HG03064 (cell line): ENCODE results near the gene CTSA.
"Not testable (repeated sequence)": the region's sequence is repeated elsewhere in the genome, so short reads cannot be mapped to it uniquely, and the experiment has no call there.

Source experiments
- ATAC-seq: cut with Tn5 transposase; IDR thresholded peaks from one replicate; pipeline ENCODE4 v1.9.1; 2021; ENCODE audit warnings: low read depth; ENCODE audit not compliant: unreplicated experiment

Gene CTSA

DNA sequence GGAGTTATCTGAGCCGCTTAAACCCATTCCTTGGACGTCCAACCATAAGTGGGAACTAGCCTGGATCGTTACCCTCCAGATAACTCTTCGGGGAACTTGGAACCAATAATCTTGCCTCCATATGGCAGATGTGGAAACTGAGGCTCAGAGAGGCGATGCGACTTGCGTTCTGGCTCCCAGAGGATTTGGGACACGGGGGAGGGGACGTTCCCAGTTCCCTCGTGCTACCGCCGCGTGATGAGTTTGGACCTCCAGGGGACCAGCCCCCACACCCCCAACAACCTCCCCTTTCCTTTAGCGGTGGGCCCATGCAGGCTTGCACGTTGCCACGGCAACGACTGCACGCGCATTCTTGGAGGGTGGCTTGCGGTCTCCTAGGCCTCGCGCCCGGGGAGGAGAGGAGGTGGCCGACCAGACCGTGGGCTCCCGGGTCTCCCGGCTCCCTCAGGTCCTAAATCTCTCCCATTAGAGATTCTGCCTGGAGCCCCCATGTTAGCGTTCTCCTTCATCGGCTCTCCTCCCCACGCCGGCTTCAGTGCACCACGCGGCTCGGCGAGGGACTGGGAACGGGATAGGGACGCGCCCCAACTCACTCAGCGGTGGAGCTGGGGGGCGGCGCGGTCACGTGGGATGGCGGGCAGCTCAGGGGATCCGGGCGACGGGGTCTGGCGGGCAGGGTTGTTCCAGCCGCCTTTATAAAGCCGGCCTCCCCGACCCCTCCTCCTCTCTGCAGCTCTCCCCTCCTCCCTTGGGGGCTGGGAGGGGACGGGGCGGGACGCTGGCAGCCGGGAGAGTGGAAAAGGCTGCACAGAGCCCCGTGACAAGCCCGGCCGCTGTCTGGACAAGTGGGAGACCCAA, 20.6 kb downstream of the CTSA start, which contains the start of gene PLTP:
TSS of gene PLTP (minus strand) at position 670 of the 858 bp plus-strand sequence. CDS start 703 bp downstream, outside the sequence.
- no peak for ATAC-seq

DNA sequence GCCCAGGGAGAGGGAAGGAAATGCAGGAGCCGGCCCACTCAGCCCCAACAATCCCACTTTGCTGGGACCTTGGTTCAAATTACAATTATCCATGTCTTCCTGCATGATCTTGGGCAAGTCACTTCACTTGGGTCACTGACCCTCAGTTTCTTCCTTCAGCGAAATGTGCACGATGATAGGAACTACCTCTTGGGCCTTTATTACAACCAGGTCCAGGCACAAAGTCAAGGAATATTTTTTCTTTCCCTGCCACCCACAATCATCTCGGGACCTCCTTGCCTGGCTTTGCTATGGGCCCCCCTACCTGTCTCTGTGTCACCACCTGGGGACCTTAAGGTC, 21.2 kb downstream of the CTSA start:
- no peak for ATAC-seq

DNA sequence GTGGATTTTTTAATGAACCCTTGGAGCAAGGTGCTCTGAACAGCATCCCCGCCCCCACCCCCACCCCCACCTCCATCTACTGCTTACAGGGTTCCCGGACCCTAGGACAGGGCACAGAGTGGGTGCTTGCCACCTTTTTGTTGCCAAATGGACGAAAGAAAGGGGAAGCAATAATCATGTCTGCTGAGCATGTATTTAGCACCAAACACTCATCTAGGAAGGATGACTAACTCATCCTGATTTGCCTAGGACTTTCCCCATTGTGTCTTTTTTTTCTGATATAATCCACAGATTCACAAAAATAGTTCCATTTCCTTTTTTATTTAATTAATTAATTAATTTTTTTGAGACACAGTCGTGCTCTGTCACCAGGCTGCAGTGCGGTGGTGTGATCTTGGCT, 22.0 kb downstream of the CTSA start:
- no peak for ATAC-seq

DNA sequence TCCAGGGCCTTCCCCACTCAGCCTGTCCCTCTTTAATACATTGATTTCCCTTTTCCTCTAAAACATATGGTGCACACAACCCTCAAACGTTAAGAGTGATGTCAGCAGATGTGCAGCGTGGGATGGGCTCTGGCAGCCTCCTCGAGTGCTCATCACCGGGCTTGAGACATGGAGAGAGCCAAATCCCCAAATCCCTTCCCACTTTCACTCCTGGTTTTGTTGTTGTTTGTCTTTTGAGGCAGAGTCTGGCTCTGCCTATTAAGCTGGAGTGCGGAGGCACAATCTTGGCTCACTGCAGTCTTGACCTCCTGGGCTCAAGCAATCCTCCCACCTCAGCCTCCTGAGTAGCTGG, 26.6 kb downstream of the CTSA start:
- no peak for ATAC-seq

DNA sequence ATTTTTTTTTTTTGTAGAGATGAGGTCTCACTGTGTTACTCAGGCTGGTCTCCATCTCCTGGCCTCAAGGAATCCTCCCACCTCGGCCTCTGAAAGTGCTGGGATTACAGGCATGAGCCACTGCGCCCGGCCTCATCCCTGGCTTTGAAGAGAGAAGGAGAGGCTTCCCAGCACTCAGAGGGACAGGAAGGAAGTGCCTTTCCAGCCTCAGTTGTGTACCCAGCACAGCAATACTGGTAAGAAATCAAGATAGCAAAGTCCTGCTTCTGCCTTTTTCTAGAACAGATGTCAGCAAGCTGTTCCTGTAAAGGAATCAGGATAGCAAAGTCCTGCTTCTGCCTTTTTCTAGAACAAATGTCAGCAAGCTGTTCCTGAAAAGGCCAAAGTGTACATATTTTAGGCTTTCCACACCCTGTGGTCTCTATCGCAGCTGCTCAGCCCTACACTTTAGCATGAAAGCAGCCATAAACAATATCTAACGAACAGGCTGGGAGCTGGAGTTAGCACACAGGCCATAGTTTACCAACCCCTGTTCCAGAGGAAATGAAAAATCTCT, 27.1 kb downstream of the CTSA start:
- no peak for ATAC-seq

DNA sequence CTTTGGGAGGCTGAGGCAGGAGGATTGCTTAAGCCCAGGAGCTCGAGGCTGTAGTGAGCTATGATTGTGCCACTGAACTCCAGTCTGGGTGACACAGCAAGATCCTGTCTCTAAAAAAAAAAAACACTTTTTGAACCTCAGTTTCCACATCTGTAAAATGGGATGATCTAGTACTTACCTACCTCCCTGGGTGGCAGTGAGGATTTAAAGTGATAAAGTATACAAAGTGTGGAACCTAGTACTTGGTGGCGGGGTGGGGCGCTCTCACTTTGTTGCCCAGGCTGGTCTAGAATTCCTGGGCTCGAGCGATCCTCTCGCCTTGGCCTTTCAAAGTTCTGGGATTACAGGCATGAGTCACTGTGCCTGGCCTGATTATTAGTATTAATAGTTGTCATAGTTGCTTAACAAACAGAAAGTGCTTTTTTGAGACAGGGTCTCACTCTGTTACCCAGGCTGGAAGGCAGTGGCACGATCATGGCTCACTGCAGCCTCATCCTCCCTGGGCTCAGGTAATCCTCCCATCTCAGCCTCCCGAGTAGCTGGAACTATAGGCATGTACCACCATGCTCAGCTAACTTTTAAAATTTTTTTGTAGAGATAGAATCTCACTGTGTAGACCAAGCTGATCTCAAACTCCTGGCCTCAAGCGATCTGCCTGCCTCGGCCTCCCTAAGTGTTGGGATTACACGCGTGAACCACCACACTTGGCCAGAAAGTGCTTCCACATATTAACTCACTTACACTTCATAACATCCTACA, 27.8 kb downstream of the CTSA start:
- ATAC-seq, result no peak

DNA sequence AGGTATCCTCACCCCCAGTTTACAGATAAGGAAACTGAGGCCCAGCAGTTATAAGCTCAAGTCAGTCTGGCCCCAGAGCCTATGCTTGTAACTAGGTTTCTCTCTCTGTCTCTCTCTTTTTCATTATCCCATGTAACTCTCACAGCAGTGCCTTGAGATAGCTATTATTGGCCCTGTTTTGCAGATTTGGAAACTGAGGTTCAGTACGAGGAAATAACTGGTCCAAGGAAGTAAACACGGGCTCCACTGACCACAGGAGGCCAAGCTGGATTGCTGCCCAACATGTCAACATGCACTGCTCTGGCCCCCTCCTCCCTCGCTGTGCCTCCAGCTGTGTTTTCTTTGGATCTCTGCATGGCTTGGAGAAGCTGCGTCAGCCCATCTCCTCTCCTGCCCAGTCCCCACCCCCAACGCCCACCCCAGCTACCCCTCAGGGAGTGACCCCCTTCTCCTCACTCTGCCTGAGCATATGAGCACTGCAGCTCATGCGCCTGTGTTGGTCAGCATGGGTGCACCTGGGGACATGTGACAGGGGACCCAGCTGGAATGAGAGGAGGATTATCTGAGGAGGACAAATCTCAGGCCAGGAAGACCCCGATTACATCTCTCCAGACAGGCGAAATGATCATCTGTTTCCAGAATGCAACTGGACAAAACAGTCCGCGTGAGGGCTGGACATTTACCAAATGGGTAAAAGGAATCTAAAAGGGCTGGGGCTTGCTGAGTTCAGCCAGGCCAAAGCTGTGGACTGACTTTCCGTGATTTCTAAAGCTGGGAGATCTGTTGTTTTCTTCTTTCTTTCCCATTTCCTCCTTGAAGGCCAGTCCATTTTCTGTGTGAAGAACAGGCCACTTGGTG, 28.6 kb downstream of the CTSA start:
- ATAC-seq, result no peak

DNA sequence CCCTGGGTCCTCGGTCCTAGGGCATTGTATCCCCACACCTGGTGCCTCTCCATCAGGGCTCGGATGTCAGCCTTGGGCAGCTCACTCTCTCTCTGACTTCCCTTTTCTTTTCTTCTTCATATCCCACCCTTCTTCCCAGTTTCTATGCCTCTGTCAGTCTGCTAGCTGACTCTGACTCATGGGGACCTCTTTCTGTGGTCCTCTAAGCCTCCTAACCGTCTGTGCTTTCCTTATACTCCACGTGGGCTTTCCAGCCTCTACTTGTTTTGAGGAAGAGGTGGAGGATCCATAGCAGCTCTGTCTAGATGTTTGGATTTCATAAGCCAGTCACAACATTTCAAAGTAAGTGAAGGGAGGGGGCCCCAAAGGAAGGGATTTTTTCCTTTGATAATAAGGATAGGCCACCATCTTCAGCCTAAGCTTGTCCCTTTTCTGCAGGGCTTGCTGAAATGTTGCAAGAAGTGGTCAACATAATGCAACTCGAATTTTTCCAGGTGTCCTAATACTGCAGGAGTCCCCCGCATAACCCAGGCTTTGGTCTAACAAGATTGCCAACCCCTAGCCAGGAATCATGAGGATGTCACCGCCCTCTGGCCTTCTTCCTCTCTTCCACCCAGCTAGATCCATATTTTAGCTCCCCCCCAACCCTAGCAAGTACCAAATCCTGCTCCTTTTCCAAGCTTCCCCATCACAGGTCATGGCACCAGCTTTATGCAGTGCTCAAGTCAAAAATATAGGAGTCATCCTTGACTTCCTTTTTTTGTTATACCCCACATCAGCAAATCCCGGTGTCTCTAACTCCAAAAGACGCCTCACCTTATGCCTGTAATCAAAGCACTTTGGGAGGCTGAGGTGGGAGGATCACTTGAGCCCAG, 29.6 kb downstream of the CTSA start:
- ATAC-seq, result no peak

DNA sequence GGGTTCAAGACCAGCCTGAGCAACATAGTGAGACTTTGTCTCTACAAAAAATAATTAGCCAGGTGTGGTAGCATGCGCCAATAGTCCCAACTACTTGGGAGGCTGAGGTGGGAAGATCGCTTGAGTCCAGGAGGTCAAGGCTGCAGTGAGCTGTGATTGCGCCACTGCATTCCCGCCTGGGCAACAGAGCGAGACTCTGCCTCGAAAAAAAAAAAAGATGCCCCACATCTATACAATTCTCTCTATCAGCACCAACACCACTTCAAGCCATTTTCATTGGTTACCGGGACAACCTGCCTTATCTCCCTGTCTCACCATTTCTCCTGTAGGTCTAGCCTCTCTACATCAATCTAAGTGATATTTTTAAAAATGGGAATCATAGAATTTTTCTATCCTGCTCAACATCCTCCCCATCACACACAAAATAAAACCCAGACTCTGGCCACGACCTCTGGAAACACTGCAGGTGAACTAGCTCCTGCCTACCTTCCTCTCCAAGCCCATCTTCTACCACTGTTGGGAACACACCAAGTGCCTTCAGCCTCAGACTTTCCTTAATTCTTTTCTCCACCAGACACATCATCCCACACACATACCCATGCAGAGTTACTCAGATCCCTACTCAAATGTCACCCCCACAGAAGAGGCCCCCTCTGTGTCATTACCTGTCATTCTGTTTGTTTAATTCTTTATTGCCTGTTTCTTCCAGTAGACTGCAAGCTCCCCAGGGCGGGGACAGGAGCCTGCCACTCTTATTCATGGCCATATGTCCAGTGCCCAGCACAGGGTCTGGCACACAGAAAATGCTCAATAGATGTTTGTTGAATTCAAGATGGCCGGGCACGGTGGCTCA, 30.4 kb downstream of the CTSA start:
- no peak for ATAC-seq

DNA sequence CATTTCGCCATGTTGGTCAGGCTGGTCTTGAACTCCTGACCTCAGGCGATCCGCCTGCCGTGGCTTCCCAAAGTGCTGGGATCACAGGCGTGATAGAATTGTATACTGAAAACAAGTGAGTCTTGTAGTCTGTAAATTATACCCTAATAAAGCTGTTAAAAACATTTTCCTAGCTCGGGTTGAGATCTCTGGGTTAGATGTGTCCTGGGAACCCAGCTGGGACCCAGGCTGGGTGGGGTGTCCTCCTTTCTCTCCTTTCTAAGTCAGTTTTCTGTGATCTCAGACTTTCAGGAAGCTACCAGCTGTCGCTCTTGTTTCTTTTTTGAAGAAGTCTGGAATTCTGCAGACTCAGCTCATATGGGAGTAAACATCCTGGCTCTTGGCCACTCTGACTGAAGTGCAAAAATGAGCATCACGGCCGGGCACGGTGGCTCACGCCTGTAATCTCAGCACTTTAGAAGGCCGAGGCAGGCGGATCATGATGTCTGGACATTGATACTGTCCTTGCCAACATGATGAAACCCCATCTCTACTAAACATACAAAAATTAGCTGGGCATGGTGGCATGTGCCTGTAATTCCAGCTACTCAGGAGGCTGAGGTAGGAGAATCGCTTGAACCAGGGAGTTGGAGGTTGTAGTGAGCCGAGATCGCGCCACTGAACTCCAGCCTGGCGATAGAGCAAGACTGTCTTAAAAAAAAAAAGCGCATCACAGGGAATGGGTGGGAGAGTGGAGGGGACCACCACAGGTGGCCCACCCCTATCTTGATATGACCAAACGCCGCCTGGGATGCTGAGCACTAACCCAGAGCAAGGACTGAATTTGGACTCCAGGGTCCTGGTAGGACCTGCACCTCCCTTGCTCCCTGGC, 33.5 kb downstream of the CTSA start:
- ATAC-seq, result no peak

DNA sequence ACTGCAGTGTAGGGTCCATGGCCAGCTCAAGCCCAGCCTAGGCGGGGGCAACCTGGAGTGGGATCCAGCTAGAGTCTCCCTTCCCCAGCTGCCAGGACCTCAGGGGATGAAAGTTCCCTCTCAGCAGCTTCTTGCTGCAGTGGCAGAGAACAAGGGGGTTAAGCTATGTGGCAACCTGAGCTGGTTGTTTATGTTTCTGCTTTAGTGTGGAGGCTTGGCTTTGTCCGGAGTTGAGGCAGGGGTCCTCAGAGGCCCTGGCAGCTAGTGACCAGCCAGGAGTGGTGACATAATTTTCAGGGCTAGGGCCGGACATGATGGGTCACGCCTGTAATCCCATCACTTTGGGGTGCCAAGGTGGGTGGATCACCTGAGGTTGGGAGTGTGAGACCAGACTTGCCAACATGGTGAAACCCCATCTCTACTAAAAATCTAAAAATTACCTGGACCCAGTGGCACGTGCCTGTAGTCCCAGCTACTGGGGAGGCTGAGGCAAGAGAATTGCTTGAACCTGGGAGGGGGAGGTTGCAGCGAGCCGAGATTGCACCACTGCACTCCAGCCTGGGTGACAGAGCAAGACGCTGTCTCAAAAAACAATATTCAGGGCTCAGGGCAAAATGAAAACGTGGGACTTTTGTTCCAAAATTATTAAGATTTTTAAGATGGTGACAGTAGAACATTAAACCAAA, 34.8 kb downstream of the CTSA start:
- no peak for ATAC-seq

DNA sequence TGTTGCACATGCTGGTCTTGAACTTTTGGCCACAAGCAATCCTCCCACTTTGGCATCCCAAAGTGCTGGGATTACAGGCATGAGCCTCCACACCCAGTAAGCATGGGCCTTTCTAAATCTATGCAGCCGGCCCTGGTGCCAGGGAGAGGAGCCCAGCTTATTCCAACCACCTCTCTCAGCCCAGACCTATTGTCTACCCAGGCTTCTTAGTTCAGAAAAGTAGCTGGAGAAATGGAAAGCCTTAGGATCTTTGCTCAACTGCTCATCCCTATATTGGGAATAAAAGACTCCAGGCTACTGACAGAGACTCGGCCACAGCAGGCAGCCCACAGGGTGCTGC, 35.6 kb downstream of the CTSA start:
- ATAC-seq, result no peak

DNA sequence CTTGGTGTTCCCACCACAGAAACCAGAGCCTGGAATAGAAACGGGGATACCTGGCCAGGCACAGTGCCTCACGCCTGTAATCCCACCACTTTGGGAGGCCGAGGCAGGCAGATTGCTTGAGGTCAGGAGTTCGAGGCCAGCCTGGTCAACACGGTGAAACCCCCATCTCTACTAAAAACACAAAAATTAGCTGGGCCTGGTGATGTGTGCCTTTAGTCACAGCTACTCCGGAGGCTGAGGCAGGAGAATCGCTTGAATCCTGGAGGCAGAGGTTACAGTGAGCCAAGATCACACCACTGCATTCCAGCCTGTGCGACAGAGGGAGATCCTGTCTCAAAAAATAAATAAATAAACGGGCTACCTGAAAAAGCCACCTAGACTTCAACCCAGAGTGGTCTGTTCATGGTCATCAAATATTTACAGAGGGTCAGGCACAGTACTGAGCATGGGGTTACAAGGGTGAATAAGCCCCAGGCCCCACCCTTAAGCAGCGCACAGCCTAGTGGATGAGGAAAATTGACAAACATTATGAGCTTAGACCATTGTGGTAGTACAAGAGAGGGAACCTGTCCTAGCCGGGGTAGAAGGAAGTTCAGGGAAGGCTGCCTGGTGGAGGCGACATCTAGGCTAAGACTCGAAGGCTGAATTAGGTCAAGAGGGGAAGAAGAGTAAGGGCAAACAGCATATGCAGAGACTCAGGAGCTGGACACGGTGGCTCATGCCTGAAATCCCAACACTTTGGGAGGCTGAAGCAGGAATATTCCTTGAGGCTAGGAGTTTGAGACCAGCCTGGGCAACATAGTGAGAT, 36.1 kb downstream of the CTSA start:
- no peak for ATAC-seq

DNA sequence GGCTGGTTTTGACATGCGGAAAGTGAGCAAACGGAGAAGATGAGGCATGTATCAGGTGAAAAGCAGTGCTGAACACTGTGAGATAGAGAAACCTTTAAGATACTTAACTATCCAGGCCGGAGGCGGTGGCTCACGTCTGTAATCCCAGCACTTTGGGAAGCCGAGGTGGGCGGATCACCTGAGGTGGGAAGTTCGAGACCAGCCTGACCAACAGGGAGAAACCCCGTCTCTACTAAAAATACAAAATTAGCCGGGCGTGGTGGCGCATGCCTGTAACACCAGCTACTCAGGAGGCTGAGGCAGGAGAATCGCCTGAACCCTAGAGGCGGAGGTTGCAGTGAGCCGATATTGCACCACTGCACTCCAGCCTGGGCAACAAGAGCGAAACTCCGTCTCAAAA, 40.5 kb downstream of the CTSA start:
- ATAC-seq, result not testable (repeated sequence)

DNA sequence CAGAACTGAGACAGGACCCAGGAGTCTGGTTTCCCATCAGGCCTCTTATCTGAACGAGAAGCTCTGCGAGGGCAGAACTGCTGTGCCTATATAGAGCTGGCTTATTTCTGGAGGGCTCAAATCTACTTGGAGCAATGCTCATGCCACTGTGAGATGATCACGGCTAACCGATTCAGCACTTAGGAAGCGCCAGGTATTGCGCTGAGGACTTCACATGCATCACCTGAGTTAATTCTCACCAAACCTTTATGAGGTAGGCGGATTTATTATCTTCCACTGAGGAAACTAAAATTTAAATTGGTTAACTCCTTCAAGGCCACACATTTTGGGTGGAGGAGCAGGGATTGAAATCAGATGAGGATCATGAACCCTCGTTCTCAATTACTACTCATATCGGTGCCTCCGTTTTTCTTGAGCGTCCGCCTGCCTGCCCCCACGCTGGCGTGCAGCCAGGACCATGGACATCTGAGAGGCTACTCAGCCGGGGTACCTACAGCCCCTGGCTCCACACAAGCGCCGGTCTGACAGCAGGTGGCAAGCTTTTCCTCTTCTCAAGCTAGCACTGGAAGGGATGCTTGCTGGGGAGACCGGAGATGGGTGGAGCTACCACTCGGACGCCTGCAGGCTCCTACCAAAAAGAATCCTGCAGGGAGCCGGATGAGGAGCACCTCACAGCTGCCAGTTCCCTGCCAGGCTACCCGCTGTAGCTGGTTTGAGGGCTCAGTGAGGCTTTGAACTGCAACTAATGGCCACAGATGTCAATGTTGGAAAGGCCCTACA, 42.3 kb downstream of the CTSA start:
- ATAC-seq, result peak; percentile 31

DNA sequence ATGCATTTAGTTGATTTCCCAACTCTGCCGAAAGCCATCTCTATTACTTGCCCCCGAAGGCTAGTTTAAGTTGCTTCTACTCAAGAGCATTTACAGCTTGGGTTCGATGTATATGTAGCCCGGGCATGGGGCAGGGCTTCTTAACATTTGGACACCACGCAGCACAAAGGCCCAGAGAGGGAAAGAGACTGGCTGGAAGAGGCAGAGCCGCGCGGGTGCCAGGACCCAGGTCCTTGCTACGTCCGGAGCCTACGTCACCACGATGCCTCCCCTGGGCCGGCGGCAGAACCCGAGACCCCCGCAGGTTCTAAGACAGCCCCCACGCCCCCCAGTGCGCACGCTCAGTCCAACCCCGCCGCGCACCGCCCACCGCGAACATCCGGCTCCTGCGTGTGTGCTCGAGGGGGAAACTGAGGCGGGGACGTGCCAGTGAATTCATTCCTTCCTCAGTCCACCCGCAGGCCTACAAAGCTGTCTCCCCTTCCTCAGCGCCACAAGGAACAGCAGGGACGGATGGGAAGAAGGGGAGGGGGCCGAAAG, 43.0 kb downstream of the CTSA start:
- peak; percentile 5 for ATAC-seq
